Measurements from ENCODE around the gene NSMF. TPM values are rescaled to one million over a fixed set of nuclear protein-coding genes. Genes with fewer than 3 reads are reported as not detected.
"Not testable (repeated sequence)": the region's sequence is repeated elsewhere in the genome, so short reads cannot be mapped to it uniquely, and the experiment has no call there.

NSMF gene
- total RNA-seq, 2 donors from 2014 or later, result 42.4 to 128 TPM

DNA sequence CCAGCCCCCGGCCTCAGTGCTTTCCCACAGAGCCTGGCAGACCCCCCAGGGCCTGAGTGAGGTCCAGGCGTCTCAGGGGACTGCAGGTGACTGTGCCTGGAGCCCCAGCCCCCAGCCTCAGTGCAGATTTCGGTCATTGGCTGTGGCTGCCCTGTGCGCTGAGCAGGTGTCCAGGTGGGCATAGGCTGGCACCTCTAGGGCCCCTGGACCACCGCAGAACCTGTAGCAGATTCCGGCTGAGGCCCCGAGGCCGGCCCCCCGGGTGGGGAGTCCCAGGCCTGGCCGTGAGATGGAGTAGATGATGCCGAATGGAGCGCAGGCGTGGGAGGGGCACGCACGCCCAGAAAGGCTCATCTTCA, 48.3 kb downstream of the NSMF start:
- Histone ChIP-seq H3K27ac (no peak overlapping the region), H3K9me3 (no peaks in the 10 kb centered on the region), H3K36me3 (no peaks in the 10 kb centered on the region), H3K4me3 (no peak overlapping the region), H3K27me3 (replicated peaks; ENCODE audit: insufficient read depth) (no peaks in the 10 kb centered on the region), H3K4me1 (replicated peaks) (no peaks in the 10 kb centered on the region)
- 90% methylated on average over 15 of the region's 15 CpGs for WGBS
- no peak for TF ChIP-seq POLR2A (IDR thresholded peaks at IDR 0.05)
- no peak for TF ChIP-seq POLR2AphosphoS5 (IDR thresholded peaks at IDR 0.05)
- no peak for TF ChIP-seq CTCF (IDR thresholded peaks at IDR 0.05)
- DNase-seq (ENCODE audit: low spot score), result no peak
- intact Hi-C loops (cut with DNase I), result no loop called here

DNA sequence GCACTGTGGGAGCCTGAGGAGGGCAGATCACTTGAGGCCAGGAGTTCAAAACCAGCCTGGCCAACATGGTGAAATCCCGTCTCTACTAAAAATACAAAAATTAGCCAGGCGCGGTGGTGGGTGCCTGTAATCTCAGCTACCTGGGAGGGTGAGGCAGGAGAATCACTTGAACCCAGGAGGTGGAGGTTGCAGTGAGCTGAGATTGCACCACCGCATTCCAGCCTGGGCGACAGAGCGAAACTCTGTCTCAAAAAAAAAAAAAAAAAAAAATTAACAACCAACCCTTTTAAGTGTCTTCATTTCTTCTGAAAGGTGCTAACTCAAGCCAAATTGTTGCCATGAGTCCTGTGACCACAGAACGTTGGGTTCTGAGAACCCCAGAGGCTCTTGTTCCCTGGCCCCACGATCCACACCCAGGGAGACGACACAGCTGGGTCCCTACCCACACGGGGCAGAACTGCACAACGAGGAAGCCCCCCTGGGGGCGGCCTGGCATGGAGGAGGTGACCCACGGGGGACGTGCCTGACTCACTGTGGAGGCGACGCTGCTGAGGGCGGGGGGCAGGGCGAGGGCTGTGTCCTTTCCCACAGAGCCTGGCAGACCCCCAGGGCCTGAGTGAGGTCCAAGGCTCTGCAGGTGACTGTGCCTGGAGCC, 48.8 kb downstream of the NSMF start:
- WGBS, result 91% methylated on average over 17 of the region's 18 CpGs
- H3K4me3 ChIP-seq; H3K27ac ChIP-seq; H3K4me1 ChIP-seq (replicated peaks); H3K27me3 ChIP-seq (replicated peaks; ENCODE audit: insufficient read depth); intact Hi-C loops (cut with DNase I); H3K36me3 ChIP-seq; H3K9me3 ChIP-seq; DNase-seq (ENCODE audit: low spot score): not testable (repeated sequence)

DNA sequence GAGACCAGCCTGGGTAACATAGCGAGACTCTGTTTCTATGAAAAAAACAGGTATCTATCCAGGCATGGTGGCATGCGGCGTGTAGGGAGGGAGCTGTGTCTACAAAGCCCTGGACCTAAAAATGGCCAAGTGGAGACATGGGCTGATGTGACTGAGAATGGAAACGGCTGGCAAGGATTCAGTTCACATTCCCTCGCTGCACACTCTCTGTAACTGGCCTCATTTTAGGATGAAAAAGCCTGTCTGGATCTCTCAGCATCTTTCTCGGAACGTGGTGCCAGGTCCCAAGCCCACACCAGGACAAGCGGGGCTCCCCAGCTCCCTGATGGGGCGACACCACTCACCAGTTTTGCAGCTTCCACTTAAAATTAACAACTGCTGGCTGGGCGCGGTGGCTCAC, 49.6 kb downstream of the NSMF start:
- Histone ChIP-seq H3K27me3 (replicated peaks; ENCODE audit: insufficient read depth) (no peaks in the 10 kb centered on the region), H3K4me1 (replicated peaks) (no peaks in the 10 kb centered on the region), H3K36me3 (no peaks in the 10 kb centered on the region), H3K27ac (no peak overlapping the region), H3K4me3 (no peak overlapping the region), H3K9me3 (no peaks in the 10 kb centered on the region)
- WGBS, result 89% methylated on average over 11 of the region's 11 CpGs
- TF ChIP-seq CTCF (IDR thresholded peaks at IDR 0.05) (no peak), POLR2AphosphoS5 (IDR thresholded peaks at IDR 0.05) (no peak), POLR2A (IDR thresholded peaks at IDR 0.05) (no peak)
- DNase-seq (ENCODE audit: low spot score), result no peak
- intact Hi-C loops (cut with DNase I), result loop anchor here (10.0 kb wide), 1 partner anchor 115 kb away; no protein-coding TSS in a partner anchor

- Histone ChIP-seq H3K4me1 (replicated peaks) (no peaks in the 10 kb centered on the region), H3K9me3 (no peaks in the 10 kb centered on the region), H3K36me3 (no peaks in the 10 kb centered on the region), H3K27me3 (replicated peaks; ENCODE audit: insufficient read depth) (no peaks in the 10 kb centered on the region), H3K4me3 (no peak overlapping the region), H3K27ac (no peak overlapping the region)
- DNase-seq (ENCODE audit: low spot score), result no peak
- intact Hi-C loops (cut with DNase I), result loop anchor here (10.0 kb wide), 1 partner anchor 114 kb away; no protein-coding TSS in a partner anchor
- TF ChIP-seq POLR2AphosphoS5 (IDR thresholded peaks at IDR 0.05) (no peak), POLR2A (IDR thresholded peaks at IDR 0.05) (no peak), CTCF (IDR thresholded peaks at IDR 0.05) (no peak)
- 93% methylated on average over 24 of the region's 24 CpGs for WGBS
Measured at GRCh38 chr9:137408651-137409405, 50.3 kb downstream of the NSMF start.

DNA sequence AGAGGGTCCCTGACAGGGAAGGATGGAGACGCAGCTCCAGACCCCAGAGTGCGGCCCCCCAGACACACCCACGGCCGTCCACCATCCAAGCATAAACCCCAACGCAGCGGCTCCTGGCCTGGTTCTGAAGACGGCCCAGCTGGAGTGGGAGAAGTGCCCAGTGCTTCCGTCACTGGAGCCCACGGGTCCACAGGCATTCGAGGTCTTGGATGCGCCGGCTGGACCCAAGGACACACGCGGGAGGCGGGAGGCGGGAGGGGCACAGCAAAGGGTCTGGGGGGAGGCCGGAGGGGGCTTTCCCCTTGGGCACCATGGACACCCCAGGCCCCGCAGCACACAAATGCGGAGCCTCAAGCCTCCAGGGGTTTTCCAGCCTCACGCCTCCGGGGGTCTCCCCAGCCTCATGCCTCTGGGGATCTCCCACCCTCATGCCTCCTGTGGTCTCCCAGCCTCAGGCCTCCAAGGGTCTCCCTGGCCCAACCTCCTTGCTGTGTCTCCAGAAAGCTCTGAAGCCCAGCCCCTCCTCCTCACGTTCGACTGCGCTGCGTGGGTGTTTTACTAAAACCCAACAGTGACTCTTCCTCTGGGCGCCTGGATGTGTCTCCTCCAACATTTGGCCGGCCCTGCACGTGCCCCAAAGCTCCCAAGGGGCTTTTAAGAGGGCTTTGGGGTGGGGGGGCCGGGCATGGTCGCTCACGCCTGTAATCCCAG, 51.4 kb downstream of the NSMF start:
- peak overlapping the region; percentile 20 to 24 for H3K4me3 ChIP-seq
- no peaks in the 10 kb centered on the region for H3K9me3 ChIP-seq
- H3K4me1 ChIP-seq (replicated peaks), result no peaks in the 10 kb centered on the region
- 58% methylated on average over 31 of the region's 31 CpGs for WGBS
- intact Hi-C loops (cut with DNase I), result loop anchor here (10.0 kb wide), 1 partner anchor 113 kb away; no protein-coding TSS in a partner anchor
- no peaks in the 10 kb centered on the region for H3K27me3 ChIP-seq (replicated peaks; ENCODE audit: insufficient read depth)
- no peak for DNase-seq (ENCODE audit: low spot score)
- H3K27ac ChIP-seq, result peak overlapping the region in 1 of 2 donors; percentile 48
- TF ChIP-seq POLR2A (IDR thresholded peaks at IDR 0.05) (no peak), CTCF (IDR thresholded peaks at IDR 0.05) (no peak), POLR2AphosphoS5 (IDR thresholded peaks at IDR 0.05) (no peak)
- no peaks in the 10 kb centered on the region for H3K36me3 ChIP-seq
